ENCODE results near the gene PLXND1.

DNA sequence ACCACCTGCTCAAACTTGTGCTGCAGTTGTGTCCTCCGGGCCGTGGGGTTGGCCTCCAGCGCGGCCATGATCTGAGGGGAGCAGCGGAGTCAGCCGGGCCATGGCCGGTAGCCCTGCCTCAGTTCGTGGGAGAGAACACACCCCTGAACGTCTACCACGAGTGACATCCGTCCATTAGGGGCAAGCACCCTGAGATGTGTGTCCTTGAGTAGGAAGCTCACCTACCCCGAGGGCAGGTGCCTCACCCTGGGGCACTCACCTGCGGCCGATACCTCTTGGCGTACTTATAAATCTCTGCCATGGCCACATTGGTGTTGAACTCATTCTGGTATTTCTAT is 50.1 kb downstream of the PLXND1 start:
- no peak for TF ChIP-seq EP300 (IDR thresholded peaks at IDR 0.05)
- no peak for TF ChIP-seq POLR2A (IDR thresholded peaks at IDR 0.05)
